HG03064 (cell line): ENCODE measurements around the gene PTPRN2.

Source experiments
- ATAC-seq: cut with Tn5 transposase; IDR thresholded peaks from one replicate; pipeline ENCODE4 v1.9.1; 2021; ENCODE audit warnings: low read depth; ENCODE audit not compliant: unreplicated experiment

Gene PTPRN2

DNA sequence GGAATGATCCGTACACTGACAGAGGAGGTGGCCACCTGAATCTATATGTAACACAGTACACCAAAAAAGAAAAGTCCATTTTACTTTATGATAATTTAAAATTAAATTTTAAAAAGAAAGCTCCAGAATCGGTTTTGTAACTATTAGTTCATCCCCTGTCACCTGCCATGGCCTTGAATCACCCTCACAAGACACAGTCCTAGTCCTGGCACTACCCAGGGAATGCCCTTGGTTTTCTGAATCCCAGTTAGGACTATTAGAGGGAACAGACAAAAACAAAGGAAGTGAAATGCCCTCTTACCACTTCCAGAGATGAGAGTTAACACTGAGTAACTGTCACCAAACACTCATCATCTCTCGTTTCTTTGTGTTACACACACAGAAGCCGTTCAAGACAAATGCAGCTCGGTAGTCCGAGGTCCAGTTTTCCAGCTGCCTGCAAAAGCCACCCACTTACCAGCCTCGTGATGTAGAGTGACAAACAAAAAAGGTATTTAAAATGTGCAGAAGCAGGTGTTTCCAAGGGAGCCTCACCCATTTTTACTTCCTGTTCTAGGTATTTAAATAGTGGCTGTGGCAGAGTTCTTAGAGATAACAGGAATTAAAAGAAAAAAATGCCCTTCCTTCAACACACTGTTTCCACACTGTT is 6.1 kb downstream of the PTPRN2 start:
- ATAC-seq, result no peak

DNA sequence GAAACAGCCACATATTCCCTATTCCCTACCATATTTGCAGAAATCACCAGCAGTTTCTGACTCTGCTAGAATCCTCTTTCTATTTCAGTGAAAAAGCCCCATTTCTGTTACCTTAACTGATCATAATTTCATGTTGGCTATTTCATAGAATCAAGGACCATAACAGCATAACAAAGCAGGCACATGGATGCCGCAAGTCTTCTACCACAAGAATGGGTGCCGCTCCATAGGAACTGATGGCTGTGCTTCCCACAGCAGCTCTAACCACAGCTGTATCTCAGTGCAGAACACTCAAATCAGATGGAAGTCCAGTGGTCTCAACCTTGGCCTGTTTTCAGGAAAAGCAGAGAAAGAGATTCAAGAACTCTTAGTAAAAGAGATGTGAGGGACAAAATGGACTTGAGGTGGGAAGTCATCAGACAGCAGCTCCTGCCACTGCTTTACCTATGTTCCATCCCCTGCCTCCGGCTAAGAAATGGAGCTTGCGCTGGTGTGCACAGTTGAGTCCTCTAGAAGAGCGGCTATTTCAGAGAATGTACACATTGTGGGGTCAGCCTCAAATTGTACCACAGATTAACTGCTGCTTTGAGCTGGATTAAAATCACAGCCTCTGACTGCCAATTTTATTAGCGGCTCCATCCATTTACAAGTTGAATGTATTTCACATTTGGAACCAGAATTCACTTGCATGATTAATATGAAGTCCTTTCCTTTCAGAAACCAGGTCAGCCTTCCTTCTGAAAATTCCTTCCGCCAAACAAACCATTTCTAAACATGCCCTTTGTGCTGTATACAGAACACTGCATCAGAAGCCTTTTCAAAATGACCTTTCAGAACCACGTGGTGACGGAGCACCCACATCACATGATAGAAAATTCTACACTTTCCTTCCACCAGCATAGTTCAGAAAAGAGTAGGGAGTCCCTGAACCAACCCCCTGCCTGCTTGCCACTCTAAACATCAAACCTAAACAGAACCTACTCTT is 7.7 kb downstream of the PTPRN2 start:
- no peak for ATAC-seq

DNA sequence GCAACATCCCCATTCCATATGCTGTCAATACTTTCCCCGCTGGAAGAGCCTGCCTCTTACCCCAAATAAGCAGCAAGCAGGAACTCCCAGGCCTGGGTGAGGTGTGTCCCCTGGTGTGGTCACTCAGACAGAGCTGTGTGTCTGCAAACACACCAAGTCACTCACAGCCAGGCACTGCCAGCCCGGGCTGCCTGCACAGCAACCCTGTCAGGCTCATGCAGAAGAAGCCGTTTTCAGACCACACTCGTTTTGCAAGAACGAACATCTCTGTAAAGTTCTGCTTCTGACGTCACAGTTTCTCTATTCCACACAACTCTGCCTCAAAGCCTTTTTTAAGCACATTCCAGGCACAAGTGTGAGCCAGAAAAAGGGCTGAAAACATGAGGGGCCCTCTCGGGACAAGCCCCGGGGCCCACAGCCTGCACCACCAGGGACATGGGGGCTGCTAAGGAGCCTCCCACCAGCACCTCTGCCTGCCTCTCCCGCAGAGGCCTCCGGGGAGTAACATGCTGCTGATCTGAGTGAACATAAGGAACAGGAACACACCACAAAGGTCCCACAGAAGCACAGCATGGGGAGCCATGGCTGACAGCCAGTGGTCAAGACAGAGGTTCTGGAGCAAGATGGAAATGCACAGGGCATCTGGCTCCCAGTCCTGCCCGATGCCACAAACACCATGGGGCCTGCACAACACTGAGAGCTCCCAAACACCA is 11.4 kb downstream of the PTPRN2 start:
- no peak for ATAC-seq

DNA sequence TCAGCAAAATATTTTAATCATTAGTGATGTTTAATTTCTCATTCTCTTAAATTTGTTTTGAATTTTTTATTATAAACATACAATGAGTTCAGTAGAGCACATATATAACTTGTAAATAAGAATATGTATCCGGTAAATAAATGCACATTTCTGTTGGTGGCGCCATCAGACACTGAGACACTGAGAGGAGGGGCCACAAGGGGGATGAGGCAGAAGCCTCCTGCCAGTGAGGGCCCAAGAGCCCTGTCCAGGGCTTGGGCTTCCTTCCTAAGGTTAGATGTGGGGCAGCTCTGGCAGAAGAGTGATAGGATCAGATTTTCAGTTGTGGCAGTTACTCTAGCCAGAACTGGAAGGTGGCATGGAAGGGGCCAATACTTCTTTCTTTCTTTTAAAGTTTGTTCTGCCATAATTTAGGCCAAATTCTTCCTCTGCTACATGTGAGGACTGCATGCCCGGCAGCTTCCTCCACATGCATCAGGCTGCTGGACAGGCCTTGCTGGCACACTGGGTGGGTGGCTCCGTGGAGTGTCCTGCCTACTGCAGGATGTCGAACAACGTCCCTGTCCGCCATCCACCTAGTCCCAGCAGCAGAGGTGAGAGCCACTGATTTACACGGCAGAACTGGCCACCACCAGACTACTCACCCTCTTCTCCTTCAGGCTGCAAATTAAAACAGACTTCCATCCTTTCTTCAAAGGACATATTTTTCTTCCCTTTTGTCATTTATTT is 13.2 kb downstream of the PTPRN2 start:
- ATAC-seq, result no peak

DNA sequence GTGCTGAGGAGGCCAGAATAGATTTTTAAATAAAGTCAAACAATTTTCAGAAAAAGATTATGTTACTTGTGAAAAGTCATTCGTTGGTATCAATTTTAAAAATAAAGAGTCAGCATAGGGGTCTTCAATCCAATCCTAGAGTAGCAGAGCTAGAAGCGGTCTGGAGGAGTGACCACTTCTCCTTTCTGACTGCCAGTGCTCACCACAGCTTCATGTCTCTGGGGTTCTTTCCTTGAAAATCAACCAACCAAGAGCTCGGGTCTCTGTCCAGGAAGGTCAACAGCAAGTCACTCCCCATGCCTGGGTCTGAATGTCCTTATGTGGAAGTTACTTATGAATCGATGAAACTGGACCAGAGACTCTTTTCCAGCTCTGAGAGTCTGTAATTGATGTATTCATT is 14.3 kb downstream of the PTPRN2 start:
- no peak for ATAC-seq

DNA sequence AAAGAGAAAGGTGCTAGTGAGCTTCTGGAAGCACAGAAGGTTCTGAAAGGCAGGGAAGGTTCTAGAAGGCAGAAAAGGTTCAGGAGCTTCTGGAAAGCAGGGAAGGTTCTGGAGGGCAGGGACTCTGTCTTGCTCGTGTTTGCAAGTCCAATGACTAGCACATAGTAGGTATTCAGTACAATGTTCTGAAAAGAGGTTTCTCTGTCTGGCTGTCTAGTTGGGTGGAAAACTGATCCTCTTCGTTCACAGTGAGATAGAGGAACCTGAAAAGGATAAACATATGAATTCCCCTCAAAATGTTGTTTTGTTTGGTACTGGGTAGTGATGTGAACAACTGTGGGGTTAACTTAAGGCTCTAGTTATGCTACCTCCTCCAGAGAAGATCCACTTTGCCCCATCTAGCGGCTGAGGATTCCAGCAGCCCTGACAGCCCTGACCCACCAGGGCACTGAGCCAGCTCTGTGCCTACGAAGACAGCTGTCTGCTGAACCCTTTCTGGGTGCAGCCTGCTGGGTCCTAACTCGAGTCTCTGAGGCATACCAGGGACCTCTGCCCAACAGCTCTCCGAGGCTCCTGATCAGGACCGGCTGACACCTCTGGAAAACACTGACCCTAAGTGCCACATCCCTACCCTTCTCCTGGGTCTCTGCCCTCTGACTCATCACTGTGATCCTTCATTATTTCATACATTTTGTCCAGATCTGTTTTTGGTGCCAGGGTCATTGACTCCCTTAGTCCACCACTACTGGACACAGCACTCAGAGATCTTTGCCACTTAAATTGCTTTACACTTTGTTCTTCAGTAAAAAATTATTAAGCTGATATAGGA is 15.4 kb downstream of the PTPRN2 start:
- no peak for ATAC-seq

DNA sequence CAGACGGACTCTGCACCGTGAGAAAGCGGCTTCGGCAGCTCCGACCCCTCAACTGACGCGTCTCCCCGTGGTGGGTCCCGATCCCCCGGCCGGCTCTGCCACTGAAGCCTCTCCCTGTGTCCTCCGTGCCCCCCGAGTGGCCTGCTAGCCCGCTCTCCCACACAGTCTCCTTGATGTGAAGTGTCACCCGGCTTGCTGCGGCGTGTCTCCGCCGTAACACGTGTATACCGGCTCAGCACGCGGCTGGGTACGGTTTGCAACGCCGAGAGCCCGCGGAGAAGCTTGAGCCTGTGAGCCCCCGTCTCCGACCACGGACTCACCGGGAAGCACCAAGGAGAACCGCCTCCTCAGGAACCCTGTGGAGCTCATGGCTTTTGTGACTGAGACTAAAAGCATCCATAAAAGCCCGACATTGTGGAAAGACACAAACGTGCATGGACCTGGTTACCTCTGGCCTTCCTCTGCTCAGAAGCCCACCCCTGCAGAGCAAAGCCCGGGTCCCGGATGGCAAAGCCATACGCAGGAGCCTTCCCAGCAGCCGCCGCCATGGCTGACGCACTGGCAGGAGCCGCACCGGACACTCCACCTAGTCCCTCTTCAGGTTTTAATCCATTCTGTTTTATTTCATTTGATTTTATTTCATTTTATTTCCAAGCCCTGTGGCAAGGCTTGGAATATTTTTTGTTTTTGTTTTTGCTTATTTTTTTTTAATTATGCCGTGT is 17.0 kb downstream of the PTPRN2 start:
- ATAC-seq, result no peak

DNA sequence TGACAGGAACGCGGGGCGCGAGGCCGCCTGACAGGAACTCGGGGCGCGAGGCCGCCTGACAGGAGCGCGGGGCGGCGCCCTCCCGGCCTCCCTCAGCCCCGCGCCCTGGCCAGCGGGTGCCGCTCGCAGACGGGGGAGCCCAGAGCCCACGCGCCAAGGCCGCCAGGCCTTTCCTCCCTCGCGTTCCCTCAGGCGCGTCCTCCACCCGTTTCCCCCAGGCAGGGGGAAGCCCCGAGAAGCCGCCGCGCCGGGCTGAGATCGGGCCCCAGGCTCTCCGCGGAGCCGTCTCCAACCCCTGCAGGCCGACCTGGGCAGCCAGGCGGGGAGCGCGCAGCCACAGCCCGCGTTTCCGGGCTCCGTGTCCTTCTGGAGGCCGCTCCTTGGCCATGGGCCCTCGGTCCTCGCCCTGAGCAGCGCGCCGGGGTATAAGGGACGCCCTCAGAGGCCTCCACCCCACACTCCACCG is 17.7 kb downstream of the PTPRN2 start:
- no peak for ATAC-seq

DNA sequence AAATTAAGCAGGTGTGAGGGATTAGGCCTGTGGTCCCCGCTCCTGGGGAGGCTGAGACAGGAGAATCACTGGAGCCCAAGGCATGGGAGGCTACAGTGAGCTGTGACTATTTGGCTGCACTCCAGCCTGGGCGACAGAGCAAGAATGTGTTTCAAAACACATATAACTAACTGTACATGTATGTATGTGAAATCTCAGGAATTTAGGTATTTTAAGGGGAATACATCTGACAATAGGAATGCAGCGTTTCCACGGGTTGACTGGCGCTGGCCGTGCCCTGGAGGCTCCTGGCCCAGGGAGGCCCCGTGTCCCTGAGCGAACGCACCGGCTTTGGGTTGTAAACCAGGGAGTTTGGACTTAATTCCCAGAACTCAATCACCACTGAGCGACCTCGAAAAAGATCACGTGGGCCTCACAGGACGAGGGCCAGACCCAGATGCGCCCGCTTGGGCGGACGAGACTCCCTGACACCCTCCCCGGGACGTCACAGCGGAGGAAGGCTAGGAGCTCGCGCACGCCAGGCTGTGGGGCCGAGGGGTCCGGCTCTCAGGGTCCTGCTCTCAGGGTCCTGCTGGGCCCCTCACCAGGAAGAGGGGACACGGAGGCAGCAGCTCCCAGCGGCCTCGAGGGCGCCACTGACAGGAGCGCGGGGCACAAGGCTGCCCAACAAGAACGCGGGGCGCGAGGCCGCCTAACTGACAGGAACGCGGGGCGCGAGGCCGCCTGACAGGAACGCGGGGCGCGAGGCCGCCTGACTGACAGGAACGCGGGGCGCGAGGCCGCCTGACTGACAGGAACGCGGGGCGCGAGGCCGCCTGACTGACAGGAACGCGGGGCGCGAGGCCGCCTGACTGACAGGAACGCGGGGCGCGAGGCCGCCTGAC is 18.4 kb downstream of the PTPRN2 start:
- no peak for ATAC-seq

DNA sequence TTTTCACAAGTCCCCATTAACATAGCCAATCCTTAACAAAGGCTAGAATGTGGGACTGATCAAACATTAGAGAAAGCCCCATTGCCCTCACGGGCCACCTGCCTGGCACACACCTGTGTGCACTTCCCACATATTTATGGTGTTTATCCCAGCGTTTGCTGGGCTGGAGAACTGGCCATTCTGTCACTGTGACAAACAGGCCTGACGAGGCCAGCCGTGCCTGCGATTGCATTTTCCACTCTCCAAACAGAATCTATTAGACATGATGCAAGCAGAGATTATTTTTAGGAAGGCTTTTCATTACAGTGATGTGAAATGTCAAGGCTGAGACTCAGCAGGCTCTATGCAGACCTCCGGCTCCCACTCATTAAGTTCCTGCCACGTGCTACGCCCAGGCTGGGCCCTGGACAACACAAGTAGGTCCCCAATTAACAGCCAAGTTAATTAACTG is 20.4 kb downstream of the PTPRN2 start:
- ATAC-seq, result no peak

DNA sequence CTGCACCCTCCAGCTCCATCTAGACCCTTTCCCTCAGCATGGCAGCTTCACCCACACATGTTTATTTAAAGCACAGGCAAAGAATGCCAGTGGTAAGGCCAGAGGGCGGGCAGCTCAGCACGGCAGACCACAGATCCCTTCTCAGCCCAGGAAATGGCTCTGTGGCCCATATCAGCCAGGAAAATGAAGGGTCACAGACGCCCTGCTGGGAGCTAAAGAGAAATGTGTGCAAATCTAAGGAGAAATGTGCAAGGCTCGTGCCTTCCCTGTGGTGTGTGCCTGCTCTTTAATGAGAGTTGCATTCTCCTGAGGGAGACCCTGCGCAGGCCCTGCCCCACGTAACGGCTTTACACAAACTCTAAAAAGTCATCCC is 23.0 kb downstream of the PTPRN2 start:
- no peak for ATAC-seq

DNA sequence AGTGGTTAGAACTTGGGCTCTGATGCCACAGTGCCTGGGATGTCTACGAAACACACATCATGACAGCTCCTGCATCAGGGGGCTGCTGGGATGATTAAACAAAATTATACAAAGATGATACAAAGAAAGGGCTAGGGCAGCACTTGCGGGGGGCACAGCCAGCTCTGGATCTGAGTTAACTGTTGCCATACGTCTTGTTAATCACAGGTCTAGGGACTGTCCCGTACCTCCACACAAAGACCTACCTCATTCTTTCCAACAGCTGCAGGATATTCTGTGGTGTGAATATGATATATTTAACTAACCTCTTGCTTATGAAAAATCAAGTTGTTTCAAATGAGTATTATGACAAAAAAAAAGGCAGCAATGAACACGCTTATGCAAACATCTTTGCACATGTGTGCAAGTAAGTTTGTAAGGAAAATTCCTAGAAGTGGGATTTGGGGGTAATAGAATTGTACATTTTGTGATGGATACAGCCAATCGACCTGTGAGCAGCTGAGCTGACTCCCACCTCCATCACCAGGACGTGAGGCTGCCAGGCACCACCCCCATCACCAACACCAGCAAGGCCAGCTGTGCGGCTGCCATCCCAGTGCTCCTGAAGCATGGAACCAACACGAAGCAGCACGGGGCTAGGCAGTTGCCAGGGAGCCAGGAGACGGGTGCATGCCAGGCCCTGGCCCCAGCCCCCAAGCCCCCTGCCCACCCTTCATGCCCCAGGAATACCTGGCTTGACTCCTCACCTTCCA is 23.5 kb downstream of the PTPRN2 start:
- no peak for ATAC-seq

DNA sequence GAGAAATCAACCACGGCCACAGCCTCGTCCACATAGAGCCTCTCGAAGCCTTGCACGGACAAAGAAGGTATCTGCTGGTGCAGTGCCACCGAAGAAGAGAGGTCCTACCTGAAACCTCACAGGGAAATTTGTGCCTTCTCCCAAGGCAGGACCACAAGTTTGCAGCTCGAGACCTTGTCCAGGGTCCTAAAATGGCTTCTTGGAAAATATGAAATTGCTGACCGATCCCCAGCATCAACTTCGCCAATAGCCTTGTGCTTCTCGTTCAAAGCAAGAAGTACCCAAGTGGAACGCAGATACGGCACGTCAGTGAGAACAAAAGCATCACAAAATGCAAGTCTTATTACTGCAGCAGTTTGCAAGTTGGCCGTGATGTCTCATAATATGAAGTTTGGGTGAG is 24.6 kb downstream of the PTPRN2 start:
- ATAC-seq, result no peak

DNA sequence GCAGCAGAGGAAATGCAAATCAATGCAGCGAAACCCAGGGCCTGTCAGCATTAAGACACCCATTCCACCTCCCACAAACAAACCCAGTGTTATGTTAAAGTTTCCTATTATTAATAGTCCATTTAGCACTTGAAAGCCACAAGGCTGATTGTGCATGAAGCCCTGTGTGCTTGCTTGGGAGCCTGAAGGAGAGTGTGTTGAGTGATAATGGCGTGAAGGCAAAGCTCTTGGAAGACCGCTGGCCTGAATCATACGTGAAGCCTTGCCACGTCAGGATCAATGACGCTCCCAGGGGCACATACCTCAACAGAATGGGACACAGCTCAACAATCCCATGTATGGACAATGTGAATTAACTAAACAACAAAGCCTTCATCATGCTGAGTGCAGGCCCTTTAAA is 25.1 kb downstream of the PTPRN2 start:
- no peak for ATAC-seq

DNA sequence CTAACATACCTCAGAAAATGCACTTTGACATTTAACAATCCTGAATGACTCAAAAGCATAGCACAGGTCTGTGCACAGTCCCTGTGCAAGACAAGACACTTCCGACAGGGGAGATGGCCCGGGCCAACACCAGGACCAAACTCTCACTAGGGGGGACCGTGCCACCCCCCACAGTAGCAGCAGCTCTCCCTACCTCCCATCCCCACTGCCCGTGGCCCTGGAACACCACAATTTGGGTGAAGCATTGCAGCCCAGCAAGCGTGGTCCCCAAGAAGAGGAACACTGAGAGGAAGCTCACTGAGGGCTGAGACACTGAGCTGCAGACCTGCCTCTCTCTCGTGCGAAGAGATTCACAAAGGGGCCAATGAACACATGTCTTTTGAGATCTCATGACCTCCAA is 26.0 kb downstream of the PTPRN2 start:
- ATAC-seq, result no peak

DNA sequence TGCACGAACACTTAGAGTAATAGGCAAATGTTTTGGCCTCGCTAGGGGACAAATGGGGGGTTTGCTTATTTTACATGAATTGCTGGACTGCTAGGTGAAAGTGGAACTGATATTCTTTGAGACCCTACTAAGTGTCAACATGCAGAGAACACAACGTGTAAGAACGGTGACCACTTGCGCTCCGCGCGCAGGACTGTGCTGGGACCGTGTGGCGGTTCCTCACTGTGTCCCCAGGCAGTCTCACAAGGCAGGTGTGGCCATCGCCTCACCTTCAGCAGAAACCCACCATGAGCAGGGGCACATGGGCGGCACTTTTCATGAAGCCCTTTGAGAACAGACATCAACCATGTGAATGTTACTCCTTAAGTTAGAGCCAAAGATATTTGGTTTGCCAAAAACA is 27.2 kb downstream of the PTPRN2 start:
- ATAC-seq, result no peak

DNA sequence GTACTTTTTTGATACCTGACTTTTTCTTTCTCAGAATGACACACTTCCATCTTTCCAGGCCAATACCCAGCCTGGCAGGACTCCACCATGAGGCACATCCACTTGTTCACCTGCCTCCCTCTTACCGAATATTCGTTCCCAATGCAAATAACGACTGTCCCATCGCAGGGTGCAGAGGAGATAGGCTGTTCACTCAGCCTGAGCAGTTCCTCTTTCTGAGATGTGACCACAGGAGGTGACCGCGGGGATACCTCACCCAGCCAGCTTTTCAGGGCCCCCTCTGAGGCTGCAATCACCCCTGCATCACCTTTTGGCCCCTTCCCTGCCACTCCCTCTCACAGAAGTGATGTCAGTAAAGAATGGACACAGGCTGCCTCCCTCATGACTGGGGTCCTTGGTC is 28.3 kb downstream of the PTPRN2 start:
- no peak for ATAC-seq
